DND-41 (cell line): ENCODE results near the gene RECK.

Experiments
- EZH2 ChIP-seq: IDR thresholded peaks from 3 replicates; pipeline ENCODE4 v1.6.1; 2012; ENCODE audit warnings: borderline replicate concordance, low read depth, mild to moderate bottlenecking, moderate library complexity, low read length, inconsistent platforms; ENCODE audit not compliant: severe bottlenecking
- TF ChIP-seq, protein P1 (sequence below): IDR thresholded peaks from 2 replicates; pipeline ENCODE4 v1.5.1; 2012; ENCODE audit warnings: borderline replicate concordance, low read length, moderate library complexity, mild to moderate bottlenecking; ENCODE audit not compliant: poor library complexity, severe bottlenecking; ENCODE audit errors: extremely low read depth

DNA sequence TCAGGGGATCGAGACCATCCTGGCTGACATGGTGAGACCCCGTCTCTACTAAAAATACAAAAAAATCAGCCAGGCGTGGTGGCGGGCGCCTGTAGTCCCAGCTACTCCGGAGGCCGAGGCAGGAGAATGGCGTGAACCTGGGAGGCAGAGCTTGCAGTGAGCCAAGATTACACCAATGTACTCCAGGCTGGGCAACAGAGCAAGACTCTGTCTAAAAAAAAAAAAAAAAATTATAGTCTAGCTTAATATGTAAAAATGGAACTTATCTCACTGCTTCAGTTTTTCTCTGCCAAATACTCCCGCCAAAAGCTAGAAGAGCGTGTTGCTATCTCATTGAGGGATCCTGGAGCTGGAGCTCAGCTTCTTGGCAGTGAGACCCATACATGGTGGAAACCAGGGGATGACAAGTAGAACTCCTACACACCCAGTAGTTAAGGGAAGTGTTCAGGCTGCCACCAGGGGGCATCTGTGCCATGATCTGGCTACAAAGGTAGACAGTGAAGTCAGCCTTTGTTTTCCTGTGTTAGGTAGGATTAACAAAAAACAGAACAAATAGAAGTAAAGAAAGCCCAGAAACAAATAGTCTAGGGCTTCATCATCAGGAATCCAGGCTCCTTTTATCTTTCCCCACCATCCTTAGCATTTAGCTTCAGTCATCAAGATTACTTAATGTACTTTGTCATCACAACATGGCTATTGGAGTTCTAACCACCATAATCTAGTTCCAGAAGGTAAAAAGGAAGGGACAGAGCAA lies 66.2 kb downstream of the RECK start:
- TF ChIP-seq, protein P1, sequence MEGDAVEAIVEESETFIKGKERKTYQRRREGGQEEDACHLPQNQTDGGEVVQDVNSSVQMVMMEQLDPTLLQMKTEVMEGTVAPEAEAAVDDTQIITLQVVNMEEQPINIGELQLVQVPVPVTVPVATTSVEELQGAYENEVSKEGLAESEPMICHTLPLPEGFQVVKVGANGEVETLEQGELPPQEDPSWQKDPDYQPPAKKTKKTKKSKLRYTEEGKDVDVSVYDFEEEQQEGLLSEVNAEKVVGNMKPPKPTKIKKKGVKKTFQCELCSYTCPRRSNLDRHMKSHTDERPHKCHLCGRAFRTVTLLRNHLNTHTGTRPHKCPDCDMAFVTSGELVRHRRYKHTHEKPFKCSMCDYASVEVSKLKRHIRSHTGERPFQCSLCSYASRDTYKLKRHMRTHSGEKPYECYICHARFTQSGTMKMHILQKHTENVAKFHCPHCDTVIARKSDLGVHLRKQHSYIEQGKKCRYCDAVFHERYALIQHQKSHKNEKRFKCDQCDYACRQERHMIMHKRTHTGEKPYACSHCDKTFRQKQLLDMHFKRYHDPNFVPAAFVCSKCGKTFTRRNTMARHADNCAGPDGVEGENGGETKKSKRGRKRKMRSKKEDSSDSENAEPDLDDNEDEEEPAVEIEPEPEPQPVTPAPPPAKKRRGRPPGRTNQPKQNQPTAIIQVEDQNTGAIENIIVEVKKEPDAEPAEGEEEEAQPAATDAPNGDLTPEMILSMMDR, result peak; percentile 89
- TF ChIP-seq EZH2, result no peak
